Duodenal mucosa (tissue), 2 donors: Measurements from ENCODE around the gene SH3RF3.

ENCODE experiments used
- H3K27ac ChIP-seq: one replicate; pipeline ENCODE4 v1.7.0; 2013; ENCODE audit warnings: low read depth, low read length
- H3K27me3 ChIP-seq, 2 donors: one replicate each; pipeline ENCODE4 v1.7.0; 2013; ENCODE audit warnings: low read length in 2 of 2, control low read depth in 1 of 2; ENCODE audit not compliant: insufficient read depth in 2 of 2, control insufficient read depth in 1 of 2
- H3K36me3 ChIP-seq, 2 donors: one replicate each; pipeline ENCODE4 v1.7.0; 2013; ENCODE audit warnings: low read length in 2 of 2, control low read depth in 1 of 2; ENCODE audit not compliant: insufficient read depth in 2 of 2, control insufficient read depth in 1 of 2
- H3K4me1 ChIP-seq, 2 donors: one replicate each; pipeline ENCODE4 v1.7.0; 2013; ENCODE audit warnings: low read length in 2 of 2, control low read depth in 1 of 2; ENCODE audit not compliant: insufficient read depth in 2 of 2, control insufficient read depth in 1 of 2
- H3K4me3 ChIP-seq, 2 donors: one replicate each; pipeline ENCODE4 v1.7.0; 2013; ENCODE audit warnings: low read length in 2 of 2, low read depth in 1 of 2
- H3K9ac ChIP-seq, 2 donors: one replicate each; pipeline ENCODE4 v1.7.0; 2013; ENCODE audit warnings: low read length in 2 of 2, low read depth in 1 of 2
- H3K9me3 ChIP-seq, 2 donors: one replicate each; pipeline ENCODE4 v1.7.0; 2013; ENCODE audit warnings: low read length in 2 of 2, control low read depth in 1 of 2; ENCODE audit not compliant: control insufficient read depth in 1 of 2

The SH3RF3 gene

DNA sequence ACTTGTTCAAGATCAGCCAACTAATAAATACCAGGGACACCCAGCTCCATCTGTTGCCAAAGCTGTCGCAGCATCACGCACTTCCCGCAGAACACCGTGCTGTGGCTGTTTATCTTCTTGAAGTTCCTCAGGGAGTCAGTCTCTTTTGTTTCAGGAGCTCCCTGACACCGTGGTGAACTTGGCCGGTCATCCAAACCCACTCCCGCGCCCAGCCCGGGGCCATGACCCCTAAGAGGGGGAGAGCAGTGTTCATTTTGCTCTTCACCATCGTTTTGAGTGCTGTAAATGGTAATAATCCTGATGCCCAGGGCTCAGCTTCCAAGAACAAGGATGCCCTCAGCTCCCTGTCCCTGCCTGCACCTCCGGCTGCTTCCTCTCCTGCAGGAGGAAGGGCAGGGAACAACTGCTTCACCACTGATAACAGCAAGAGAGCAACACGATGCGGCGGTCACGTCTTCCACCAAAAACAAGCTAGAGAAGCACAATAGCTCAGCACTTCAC is 353.4 kb downstream of the SH3RF3 start:
- H3K36me3 ChIP-seq, result no peaks in the 10 kb centered on the region
- no peak overlapping the region for H3K4me3 ChIP-seq
- no peak overlapping the region for H3K27ac ChIP-seq
- no peak overlapping the region for H3K9ac ChIP-seq
- H3K27me3 ChIP-seq, result no peaks in the 10 kb centered on the region
- H3K9me3 ChIP-seq, result no peaks in the 10 kb centered on the region
- peaks cover 7 to 9% of the 10 kb centered on the region in 2 donors for H3K4me1 ChIP-seq

DNA sequence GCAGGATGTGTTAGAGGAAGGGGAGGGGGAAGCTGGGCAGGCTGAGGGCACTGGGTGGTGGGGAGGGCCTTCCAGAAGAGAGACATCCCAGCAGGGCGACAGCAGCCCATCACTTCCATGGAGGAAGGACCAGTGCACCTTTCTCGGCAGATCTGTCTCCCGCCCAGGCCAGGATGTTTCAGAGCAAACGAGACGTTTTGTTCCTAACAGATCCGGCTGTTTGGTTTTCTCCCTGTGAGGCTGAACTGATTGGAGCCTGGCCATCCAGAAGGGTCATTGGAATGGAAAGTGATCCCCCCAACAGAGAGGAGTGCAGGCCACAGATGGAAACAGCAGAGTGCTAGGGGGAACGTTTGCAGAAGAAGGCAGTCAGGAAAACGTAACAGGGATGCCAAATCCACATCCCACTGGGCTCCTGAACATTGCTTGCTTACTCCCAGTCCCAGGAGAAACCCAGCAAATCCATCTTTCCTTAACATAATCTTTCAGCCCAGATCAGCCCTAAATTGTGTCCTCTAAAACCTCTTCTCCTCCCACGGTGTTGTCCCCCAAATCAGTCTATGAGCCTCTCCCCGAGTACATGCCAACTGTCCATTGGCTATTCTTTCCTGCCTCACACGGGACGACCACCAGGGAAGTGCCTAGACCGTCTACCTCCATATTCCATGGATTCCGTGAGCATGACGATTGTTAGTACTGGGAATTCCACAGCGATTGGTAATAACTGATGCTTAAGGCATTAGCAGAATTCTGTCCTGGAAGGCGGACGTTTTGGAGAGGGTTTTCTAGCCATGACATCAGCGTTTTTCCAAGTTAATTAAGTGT is 357.9 kb downstream of the SH3RF3 start:
- Histone ChIP-seq H3K4me1 (peaks cover 0 to 4% of the 10 kb centered on the region in 2 donors), H3K4me3 (no peak overlapping the region), H3K27me3 (no peaks in the 10 kb centered on the region), H3K36me3 (peaks cover 0 to 3% of the 10 kb centered on the region in 2 donors), H3K9ac (no peak overlapping the region), H3K27ac (no peak overlapping the region), H3K9me3 (no peaks in the 10 kb centered on the region)

DNA sequence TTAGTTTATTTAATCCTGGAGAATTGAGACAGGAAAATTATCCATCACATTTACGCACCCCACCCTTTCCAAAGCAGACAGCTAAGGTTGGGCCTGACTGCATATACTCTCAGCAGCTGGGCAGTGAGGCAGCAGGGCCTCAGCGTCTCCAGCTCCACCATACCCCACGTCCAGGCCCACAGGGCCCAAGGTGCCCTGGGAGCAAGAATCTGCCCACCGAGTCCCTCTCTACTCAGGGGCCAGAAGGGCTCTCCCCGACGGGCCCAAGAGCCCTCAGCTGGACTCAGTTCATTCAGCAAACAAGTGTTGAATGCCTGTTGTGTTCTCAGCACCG is 358.5 kb downstream of the SH3RF3 start:
- no peak overlapping the region for H3K9ac ChIP-seq
- H3K4me1 ChIP-seq, result peaks cover 0 to 4% of the 10 kb centered on the region in 2 donors
- no peak overlapping the region for H3K27ac ChIP-seq
- H3K9me3 ChIP-seq, result no peaks in the 10 kb centered on the region
- H3K36me3 ChIP-seq, result peaks cover 0 to 3% of the 10 kb centered on the region in 2 donors
- H3K4me3 ChIP-seq, result no peak overlapping the region
- no peaks in the 10 kb centered on the region for H3K27me3 ChIP-seq

DNA sequence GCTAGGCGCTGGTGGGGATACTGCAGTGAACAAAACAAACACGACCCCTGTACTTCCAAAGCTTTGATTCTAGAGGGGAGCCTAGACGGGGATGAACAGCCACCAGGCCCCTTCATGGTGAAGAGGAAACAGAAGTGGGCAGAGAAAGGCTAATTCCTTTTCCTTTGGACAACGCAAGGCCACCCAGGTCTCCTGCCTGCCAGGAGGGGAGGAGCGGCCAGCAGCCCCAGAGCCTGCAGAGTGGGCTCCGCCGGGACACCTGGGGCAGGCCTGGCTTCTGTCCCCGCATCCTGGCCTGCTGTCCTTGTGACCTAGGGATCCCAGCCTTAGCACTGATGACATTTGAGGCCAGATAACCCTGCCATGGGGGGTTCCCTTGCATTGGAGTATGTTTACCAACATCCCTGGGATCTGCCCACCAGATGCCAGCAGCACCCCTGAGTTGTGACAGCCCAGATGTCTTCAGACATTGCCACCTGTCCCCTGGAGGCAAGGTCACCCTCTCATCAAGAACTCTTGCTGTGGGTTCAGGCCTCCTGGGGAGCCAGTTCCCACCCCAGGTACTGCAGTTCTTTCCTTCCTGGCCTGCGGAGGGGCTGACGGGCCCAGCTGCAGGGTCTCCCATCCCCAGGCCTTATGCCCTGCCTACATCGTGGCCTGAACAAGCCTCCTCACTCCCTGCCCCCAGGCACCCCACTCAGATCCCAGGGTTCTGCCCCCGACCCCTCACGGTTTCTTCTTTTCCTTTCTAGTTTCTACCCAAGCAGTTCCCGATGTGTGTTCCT is 359.1 kb downstream of the SH3RF3 start:
- H3K27ac ChIP-seq, result no peak overlapping the region
- peaks cover 0 to 3% of the 10 kb centered on the region in 2 donors for H3K36me3 ChIP-seq
- H3K27me3 ChIP-seq, result no peaks in the 10 kb centered on the region

DNA sequence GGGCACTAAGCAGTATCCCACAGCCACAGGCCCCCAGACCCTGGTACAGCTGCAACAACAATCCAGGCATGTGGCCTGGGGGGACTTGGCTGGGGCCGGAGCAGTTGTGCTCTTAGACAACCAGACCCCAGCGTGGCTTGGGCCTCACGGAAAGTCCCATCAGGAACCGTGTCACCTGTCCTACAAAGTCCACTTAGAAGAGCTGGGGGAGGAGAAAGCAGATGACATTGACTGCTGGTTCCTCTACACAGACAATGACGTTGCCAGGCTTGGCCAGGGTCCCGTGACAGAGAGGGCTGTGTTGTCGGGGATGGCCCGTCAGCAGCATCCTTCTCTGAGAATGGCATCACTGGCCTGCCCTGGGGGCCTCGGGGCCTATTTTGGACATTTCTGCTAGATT is 360.3 kb downstream of the SH3RF3 start:
- H3K27me3 ChIP-seq, result no peaks in the 10 kb centered on the region
- peaks cover 4 to 7% of the 10 kb centered on the region in 2 donors for H3K4me1 ChIP-seq
- peaks cover 0 to 3% of the 10 kb centered on the region in 2 donors for H3K36me3 ChIP-seq
- no peak overlapping the region for H3K4me3 ChIP-seq
- H3K9ac ChIP-seq, result no peak overlapping the region
- no peak overlapping the region for H3K27ac ChIP-seq
- H3K9me3 ChIP-seq, result no peaks in the 10 kb centered on the region

More for the DNA sequence above, 359.1 kb downstream of the SH3RF3 start:
- H3K4me3 ChIP-seq, result no peak overlapping the region
- no peak overlapping the region for H3K9ac ChIP-seq
- H3K4me1 ChIP-seq, result peaks cover 0 to 2% of the 10 kb centered on the region in 2 donors
- no peaks in the 10 kb centered on the region for H3K9me3 ChIP-seq

DNA sequence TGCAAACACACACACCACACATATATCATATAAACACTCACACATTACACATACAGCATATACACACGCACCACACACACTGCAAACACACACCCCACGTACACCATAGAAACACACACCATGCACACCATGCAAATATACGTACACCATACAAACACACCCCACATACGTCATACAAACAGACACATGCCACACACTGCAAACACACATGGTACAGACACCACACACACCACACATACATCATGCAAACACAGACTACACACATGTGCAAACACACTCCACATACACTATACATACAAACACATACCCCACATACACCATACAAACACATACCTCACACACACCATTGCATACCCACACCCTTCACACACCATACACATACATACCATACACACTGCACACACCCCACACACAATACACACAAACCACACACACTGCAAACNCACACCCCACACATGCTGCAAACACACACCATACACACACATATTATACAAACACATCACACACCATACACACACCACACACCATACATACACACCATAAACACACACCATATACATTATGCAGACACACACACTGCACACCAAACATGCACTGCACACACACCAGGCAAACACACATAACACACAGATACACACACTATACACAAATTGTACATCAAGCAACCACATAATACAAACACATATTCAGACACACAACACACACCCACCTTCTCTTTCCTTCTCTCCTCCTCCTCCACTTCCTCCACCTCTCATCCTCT is 364.4 kb downstream of the SH3RF3 start:
- H3K9ac ChIP-seq, result no peak overlapping the region
- peaks cover 0 to 3% of the 10 kb centered on the region in 2 donors for H3K36me3 ChIP-seq
- no peaks in the 10 kb centered on the region for H3K9me3 ChIP-seq
- H3K27me3 ChIP-seq, result no peaks in the 10 kb centered on the region
- H3K4me1 ChIP-seq, result peaks cover 21 to 24% of the 10 kb centered on the region in 2 donors
- no peak overlapping the region for H3K4me3 ChIP-seq
- no peak overlapping the region for H3K27ac ChIP-seq

DNA sequence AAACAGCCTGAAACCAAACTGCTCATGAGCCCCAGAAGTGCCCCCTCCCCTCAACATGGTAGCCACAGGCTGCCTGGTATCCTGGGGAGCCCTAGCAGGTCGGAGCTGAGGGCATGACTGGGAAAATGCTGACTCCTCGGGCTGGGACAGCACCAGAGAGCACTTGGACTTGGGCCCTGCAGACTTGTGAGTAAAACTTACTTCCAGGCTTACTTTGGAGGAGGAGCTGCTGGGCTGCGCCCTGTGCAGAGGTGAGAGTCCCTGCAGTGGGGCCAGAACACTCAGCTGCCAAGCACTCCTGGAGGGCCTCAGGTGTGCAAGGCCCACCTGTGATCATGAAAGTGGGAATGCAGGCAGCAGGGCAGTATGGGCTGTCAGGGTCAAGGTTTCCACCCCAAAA is 365.3 kb downstream of the SH3RF3 start:
- no peak overlapping the region for H3K9ac ChIP-seq
- H3K27me3 ChIP-seq, result no peaks in the 10 kb centered on the region
- H3K27ac ChIP-seq, result no peak overlapping the region
- H3K36me3 ChIP-seq, result peaks cover 0 to 3% of the 10 kb centered on the region in 2 donors
- H3K4me3 ChIP-seq, result no peak overlapping the region
- no peaks in the 10 kb centered on the region for H3K9me3 ChIP-seq
- peaks cover 28 to 31% of the 10 kb centered on the region in 2 donors for H3K4me1 ChIP-seq

DNA sequence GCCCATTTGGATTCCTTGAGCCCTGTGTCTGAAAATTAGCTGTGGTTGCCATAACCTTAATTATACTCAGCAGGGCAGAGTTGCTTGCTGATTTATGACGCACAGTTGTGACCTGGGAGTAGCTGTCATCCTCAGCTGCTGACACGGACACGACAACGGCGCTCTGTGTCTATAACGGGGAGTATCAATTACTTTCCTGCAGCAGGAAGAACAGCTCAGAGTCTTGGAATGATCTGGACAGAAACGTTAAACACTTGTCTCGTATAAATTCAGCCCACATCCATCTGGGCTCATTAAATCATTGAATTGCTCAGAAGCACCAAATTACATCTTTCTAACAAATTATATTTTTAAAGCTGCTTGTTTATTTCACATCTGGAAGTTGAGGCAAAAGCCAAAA is 368.5 kb downstream of the SH3RF3 start:
- Histone ChIP-seq H3K9ac (no peak overlapping the region), H3K27me3 (no peaks in the 10 kb centered on the region), H3K4me3 (no peak overlapping the region), H3K27ac (no peak overlapping the region), H3K36me3 (no peaks in the 10 kb centered on the region), H3K4me1 (peaks cover 34 to 35% of the 10 kb centered on the region in 2 donors), H3K9me3 (no peaks in the 10 kb centered on the region)

GRCh38 chr2:109497911-109498870 is 369.2 kb downstream of the SH3RF3 start:
- Histone ChIP-seq H3K9me3 (no peaks in the 10 kb centered on the region), H3K4me3 (no peak overlapping the region), H3K9ac (no peak overlapping the region), H3K4me1 (peaks cover 34 to 35% of the 10 kb centered on the region in 2 donors), H3K36me3 (no peaks in the 10 kb centered on the region), H3K27me3 (no peaks in the 10 kb centered on the region), H3K27ac (no peak overlapping the region)
